ENCODE results near the gene JADE1. TPM values are rescaled to one million over a fixed set of nuclear protein-coding genes. Genes with fewer than 3 reads are reported as not detected.

The JADE1 gene
- total and polyA plus RNA-seq, 2 of the 13 experiments (the other 11 are each of a cell fraction or from before 2014, with no cell fraction given) = 5.4 to 19.3 TPM

GRCh38 chr4:128810871-128811570 is 1.5 kb downstream of the JADE1 start (continued):
- TF ChIP-seq, protein P1, sequence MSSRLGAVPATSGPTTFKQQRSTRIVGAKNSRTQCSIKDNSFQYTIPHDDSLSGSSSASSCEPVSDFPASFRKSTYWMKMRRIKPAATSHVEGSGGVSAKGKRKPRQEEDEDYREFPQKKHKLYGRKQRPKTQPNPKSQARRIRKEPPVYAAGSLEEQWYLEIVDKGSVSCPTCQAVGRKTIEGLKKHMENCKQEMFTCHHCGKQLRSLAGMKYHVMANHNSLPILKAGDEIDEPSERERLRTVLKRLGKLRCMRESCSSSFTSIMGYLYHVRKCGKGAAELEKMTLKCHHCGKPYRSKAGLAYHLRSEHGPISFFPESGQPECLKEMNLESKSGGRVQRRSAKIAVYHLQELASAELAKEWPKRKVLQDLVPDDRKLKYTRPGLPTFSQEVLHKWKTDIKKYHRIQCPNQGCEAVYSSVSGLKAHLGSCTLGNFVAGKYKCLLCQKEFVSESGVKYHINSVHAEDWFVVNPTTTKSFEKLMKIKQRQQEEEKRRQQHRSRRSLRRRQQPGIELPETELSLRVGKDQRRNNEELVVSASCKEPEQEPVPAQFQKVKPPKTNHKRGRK (CRISPR knock-in tag; IDR thresholded peaks at IDR 0.05) = no peak
- no peak for TF ChIP-seq XBP1 (CRISPR knock-in tag; IDR thresholded peaks at IDR 0.05)
- TF ChIP-seq ZNF232 (CRISPR knock-in tag; IDR thresholded peaks at IDR 0.05; ENCODE audit: borderline replicate concordance) = no peak
- TF ChIP-seq ZNF382 (CRISPR knock-in tag; IDR thresholded peaks at IDR 0.05; ENCODE audit: borderline replicate concordance) = no peak
- TF ChIP-seq HNRNPUL1 (IDR thresholded peaks at IDR 0.05; ENCODE audit: low read depth, low read length) = no peak
- TF ChIP-seq, protein P2, sequence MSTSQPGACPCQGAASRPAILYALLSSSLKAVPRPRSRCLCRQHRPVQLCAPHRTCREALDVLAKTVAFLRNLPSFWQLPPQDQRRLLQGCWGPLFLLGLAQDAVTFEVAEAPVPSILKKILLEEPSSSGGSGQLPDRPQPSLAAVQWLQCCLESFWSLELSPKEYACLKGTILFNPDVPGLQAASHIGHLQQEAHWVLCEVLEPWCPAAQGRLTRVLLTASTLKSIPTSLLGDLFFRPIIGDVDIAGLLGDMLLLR (CRISPR knock-in tag; IDR thresholded peaks at IDR 0.05) = peak; percentile 55; the same call in 1 of the 2 replicates
- no peak; the same call in 1 of the 2 replicates for TF ChIP-seq BRD4 (CRISPR knock-in tag; IDR thresholded peaks at IDR 0.05)
- no peak for TF ChIP-seq SRSF9 (IDR thresholded peaks at IDR 0.05; ENCODE audit: borderline replicate concordance, insufficient read depth, low read depth, low read length, poor library complexity, severe bottlenecking)
- 0 out of 2 replicates have a peak, but pooled peaks have one; percentile 62 for TF ChIP-seq ZFP37 (CRISPR knock-in tag; IDR thresholded peaks at IDR 0.05; ENCODE audit: borderline replicate concordance)
- TF ChIP-seq ZNF451 (CRISPR knock-in tag; IDR thresholded peaks at IDR 0.05) = no peak
- peak; percentile 85 for TF ChIP-seq DMAP1 (CRISPR knock-in tag; IDR thresholded peaks at IDR 0.05)
- TF ChIP-seq IKZF4 (CRISPR knock-in tag; IDR thresholded peaks at IDR 0.05; ENCODE audit: borderline replicate concordance, low read depth, not compliant biosample characterization) = no peak
- peak; percentile 44; the same call in 1 of the 2 replicates for TF ChIP-seq MTA1 (CRISPR knock-in tag; IDR thresholded peaks at IDR 0.05; ENCODE audit: borderline replicate concordance)
- no peak for TF ChIP-seq SAFB2 (CRISPR knock-in tag; IDR thresholded peaks at IDR 0.05; ENCODE audit: borderline replicate concordance, low read depth)
- TF ChIP-seq U2AF2 (IDR thresholded peaks at IDR 0.05; ENCODE audit: low read depth, low read length) = 0 out of 2 replicates have a peak, but pooled peaks have one; percentile 53
- TF ChIP-seq, protein P3, sequence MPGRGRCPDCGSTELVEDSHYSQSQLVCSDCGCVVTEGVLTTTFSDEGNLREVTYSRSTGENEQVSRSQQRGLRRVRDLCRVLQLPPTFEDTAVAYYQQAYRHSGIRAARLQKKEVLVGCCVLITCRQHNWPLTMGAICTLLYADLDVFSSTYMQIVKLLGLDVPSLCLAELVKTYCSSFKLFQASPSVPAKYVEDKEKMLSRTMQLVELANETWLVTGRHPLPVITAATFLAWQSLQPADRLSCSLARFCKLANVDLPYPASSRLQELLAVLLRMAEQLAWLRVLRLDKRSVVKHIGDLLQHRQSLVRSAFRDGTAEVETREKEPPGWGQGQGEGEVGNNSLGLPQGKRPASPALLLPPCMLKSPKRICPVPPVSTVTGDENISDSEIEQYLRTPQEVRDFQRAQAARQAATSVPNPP (CRISPR knock-in tag; IDR thresholded peaks at IDR 0.05) = no peak
- TF ChIP-seq SNRNP70 (IDR thresholded peaks at IDR 0.05; ENCODE audit: low read depth, low read length) = no peak
- TF ChIP-seq RAD51 (IDR thresholded peaks at IDR 0.05; ENCODE audit: borderline replicate concordance) = no peak
- TF ChIP-seq POGK (CRISPR knock-in tag; conservative IDR thresholded peaks at IDR 0.05) = 0 out of 2 replicates have a peak, but pooled peaks have one; percentile 55
- no peak for TF ChIP-seq NR1H2 (CRISPR knock-in tag; IDR thresholded peaks at IDR 0.05; ENCODE audit: borderline replicate concordance, low read depth)
- TF ChIP-seq, protein P4, sequence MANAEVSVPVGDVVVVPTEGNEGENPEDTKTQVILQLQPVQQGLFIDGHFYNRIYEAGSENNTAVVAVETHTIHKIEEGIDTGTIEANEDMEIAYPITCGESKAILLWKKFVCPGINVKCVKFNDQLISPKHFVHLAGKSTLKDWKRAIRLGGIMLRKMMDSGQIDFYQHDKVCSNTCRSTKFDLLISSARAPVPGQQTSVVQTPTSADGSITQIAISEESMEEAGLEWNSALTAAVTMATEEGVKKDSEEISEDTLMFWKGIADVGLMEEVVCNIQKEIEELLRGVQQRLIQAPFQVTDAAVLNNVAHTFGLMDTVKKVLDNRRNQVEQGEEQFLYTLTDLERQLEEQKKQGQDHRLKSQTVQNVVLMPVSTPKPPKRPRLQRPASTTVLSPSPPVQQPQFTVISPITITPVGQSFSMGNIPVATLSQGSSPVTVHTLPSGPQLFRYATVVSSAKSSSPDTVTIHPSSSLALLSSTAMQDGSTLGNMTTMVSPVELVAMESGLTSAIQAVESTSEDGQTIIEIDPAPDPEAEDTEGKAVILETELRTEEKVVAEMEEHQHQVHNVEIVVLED (CRISPR knock-in tag; IDR thresholded peaks at IDR 0.05; ENCODE audit: borderline replicate concordance) = no peak; the same call in 1 of the 2 replicates
- no peak for TF ChIP-seq ZNF207 (IDR thresholded peaks at IDR 0.05; ENCODE audit: borderline replicate concordance)
